ENCODE results near the gene OSBPL8.

OSBPL8 gene

GRCh38 chr12:76543813-76544347 lies 15.7 kb downstream of the OSBPL8 start:
- ATAC-seq: no peak
- TF ChIP-seq TSHZ2 (CRISPR knock-in tag; IDR thresholded peaks at IDR 0.05) (no peak), PATZ1 (CRISPR knock-in tag; IDR thresholded peaks at IDR 0.05; ENCODE audit: borderline replicate concordance) (no peak)

DNA sequence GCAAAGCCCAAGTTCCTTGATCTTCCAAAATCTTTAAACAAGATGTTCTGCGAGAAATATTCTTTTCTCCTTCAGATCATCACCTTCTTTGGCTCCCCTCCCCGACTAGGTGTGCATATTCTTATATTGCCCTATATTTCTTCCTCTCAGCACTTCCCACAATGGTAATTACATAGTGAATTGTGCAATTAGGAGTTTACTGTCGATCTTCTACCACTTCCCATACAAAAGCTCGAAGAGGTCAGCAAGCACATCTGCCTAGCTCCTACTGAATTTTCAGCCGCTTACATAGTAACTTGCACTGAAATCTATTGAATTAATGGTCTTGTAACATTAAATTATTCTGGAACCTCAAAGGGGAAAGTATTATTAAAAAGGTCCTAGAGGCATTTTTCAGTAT lies 16.7 kb downstream of the OSBPL8 start:
- ATAC-seq: no peak
- TF ChIP-seq ESRRG (CRISPR knock-in tag; IDR thresholded peaks at IDR 0.05) (no peak), PATZ1 (CRISPR knock-in tag; IDR thresholded peaks at IDR 0.05; ENCODE audit: borderline replicate concordance) (no peak), SNAI2 (CRISPR knock-in tag; IDR thresholded peaks at IDR 0.05) (no peak), OSR1 (CRISPR knock-in tag; IDR thresholded peaks at IDR 0.05) (no peak), BACH2 (CRISPR knock-in tag; IDR thresholded peaks at IDR 0.05; ENCODE audit: borderline replicate concordance) (no peak), GLIS3 (CRISPR knock-in tag; IDR thresholded peaks at IDR 0.05) (no peak), ZFP3 (CRISPR knock-in tag; IDR thresholded peaks at IDR 0.05) (no peak), ZFP30 (CRISPR knock-in tag; IDR thresholded peaks at IDR 0.05) (no peak), TOX (CRISPR knock-in tag; IDR thresholded peaks at IDR 0.05; ENCODE audit: borderline replicate concordance) (no peak), ZNF8 (CRISPR knock-in tag; IDR thresholded peaks at IDR 0.05) (no peak), ZC3H10 (CRISPR knock-in tag; IDR thresholded peaks at IDR 0.05) (no peak), ZNF70 (CRISPR knock-in tag; IDR thresholded peaks at IDR 0.05) (no peak), ISL1 (CRISPR knock-in tag; IDR thresholded peaks at IDR 0.05) (no peak), ZNF565 (CRISPR knock-in tag; conservative IDR thresholded peaks at IDR 0.05; ENCODE audit: low read depth) (no peak), ARNTL (CRISPR knock-in tag; IDR thresholded peaks at IDR 0.05; ENCODE audit: borderline replicate concordance, low read depth) (no peak)
- TF ChIP-seq, protein P1, sequence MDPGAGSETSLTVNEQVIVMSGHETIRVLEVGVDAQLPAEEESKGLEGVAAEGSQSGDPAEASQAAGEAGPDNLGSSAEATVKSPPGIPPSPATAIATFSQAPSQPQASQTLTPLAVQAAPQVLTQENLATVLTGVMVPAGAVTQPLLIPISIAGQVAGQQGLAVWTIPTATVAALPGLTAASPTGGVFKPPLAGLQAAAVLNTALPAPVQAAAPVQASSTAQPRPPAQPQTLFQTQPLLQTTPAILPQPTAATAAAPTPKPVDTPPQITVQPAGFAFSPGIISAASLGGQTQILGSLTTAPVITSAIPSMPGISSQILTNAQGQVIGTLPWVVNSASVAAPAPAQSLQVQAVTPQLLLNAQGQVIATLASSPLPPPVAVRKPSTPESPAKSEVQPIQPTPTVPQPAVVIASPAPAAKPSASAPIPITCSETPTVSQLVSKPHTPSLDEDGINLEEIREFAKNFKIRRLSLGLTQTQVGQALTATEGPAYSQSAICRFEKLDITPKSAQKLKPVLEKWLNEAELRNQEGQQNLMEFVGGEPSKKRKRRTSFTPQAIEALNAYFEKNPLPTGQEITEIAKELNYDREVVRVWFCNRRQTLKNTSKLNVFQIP (CRISPR knock-in tag; IDR thresholded peaks at IDR 0.05; ENCODE audit: borderline replicate concordance, low read depth): no peak
- TF ChIP-seq, protein P2, sequence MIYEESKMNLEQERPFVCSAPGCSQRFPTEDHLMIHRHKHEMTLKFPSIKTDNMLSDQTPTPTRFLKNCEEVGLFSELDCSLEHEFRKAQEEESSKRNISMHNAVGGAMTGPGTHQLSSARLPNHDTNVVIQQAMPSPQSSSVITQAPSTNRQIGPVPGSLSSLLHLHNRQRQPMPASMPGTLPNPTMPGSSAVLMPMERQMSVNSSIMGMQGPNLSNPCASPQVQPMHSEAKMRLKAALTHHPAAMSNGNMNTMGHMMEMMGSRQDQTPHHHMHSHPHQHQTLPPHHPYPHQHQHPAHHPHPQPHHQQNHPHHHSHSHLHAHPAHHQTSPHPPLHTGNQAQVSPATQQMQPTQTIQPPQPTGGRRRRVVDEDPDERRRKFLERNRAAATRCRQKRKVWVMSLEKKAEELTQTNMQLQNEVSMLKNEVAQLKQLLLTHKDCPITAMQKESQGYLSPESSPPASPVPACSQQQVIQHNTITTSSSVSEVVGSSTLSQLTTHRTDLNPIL (CRISPR knock-in tag; IDR thresholded peaks at IDR 0.05; ENCODE audit: low read depth): no peak
- TF ChIP-seq, protein P3, sequence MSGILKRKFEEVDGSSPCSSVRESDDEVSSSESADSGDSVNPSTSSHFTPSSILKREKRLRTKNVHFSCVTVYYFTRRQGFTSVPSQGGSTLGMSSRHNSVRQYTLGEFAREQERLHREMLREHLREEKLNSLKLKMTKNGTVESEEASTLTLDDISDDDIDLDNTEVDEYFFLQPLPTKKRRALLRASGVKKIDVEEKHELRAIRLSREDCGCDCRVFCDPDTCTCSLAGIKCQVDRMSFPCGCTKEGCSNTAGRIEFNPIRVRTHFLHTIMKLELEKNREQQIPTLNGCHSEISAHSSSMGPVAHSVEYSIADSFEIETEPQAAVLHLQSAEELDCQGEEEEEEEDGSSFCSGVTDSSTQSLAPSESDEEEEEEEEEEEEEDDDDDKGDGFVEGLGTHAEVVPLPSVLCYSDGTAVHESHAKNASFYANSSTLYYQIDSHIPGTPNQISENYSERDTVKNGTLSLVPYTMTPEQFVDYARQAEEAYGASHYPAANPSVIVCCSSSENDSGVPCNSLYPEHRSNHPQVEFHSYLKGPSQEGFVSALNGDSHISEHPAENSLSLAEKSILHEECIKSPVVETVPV (CRISPR knock-in tag; IDR thresholded peaks at IDR 0.05): no peak

DNA sequence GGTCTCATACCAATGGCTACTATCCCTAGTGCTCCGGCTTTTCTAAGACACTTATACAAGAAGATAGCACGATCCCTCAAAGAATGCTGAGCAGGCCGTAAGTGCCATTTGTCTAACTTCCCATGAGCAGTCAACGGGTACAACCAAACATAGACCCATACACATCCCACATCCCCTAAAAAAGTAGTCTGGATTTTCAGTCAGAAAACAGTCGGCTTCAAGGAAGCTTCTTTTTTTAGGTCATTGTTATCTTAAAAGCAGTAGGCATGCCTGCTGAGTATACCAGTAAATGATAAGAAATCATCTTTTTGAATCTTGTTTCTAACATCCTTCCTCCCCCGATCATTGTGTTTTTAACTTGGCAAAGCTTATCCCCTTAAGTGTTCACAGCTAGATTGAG lies 19.8 kb downstream of the OSBPL8 start:
- no peak for ATAC-seq
- TF ChIP-seq, protein P3 (CRISPR knock-in tag; IDR thresholded peaks at IDR 0.05): no peak
- no peak for TF ChIP-seq RARB (CRISPR knock-in tag; IDR thresholded peaks at IDR 0.05)
- TF ChIP-seq ISL1 (CRISPR knock-in tag; IDR thresholded peaks at IDR 0.05): no peak
- TF ChIP-seq TCF4 (CRISPR knock-in tag; IDR thresholded peaks at IDR 0.05; ENCODE audit: borderline replicate concordance): no peak
- TF ChIP-seq PATZ1 (CRISPR knock-in tag; IDR thresholded peaks at IDR 0.05; ENCODE audit: borderline replicate concordance): no peak
- no peak for TF ChIP-seq TOX (CRISPR knock-in tag; IDR thresholded peaks at IDR 0.05; ENCODE audit: borderline replicate concordance)
